Measurements from ENCODE around the gene LIG1. TPM values are rescaled to one million over a fixed set of nuclear protein-coding genes. Genes with fewer than 3 reads are reported as not detected.

LIG1 gene
- total and polyA plus RNA-seq, 9 of the 15 experiments (the other 6 are each of a cell fraction or from before 2014, with no cell fraction given), result 9.6 to 114 (median 71.1) TPM

DNA sequence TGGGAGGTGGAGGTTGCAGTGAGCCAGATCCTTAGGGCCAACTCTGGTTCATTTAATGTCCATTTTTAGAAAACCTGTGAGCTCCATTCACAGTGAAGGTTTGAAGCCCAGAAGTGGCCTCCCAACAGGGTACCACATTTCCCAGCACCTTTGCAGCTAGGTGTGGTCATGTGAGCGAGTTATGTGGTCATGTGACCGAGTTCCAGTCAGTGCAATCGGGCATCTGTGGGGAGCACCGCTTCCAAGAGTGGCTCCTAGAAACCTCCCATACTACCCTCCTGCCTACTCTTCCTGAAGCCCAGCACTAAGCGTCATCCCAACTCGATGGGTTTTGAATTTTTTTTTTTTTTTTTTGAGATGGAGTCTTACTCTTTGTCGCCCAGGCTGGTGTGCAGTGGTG is 58.9 kb downstream of the LIG1 start:
- Histone ChIP-seq H3K4me3 (no peak overlapping the region), H3K27me3 (ENCODE audit: control insufficient read depth in 2 of 2, insufficient read depth in 2 of 2, low read length in 2 of 2) (no peaks in the 10 kb centered on the region), H3K9me3 (replicated peaks; ENCODE audit: control insufficient read depth, insufficient read depth, low read depth, low read length) (no peaks in the 10 kb centered on the region), H4K20me1 (replicated peaks; ENCODE audit: control insufficient read depth, insufficient read depth, low read length) (no peaks in the 10 kb centered on the region), H3K79me2 (ENCODE audit: control insufficient read depth, insufficient read depth, low read length) (no peaks in the 10 kb centered on the region), H3K4me1 (replicated peaks in 1 of 2; ENCODE audit: control insufficient read depth in 2 of 2, insufficient read depth in 2 of 2, low read length in 2 of 2) (peaks cover 8 to 13% of the 10 kb centered on the region in 2 experiments; a peak in 4 of 5 replicates), H3K9ac (ENCODE audit: insufficient read depth in 1 of 2, low read depth in 2 of 2, low read length in 2 of 2) (no peak overlapping the region), H3K9me1 (ENCODE audit: control insufficient read depth, insufficient read depth, low read length) (no peaks in the 10 kb centered on the region), H2AFZ (ENCODE audit: low read depth, low read length) (0 out of 2 replicates have a peak overlapping the region, but pooled peaks have one; percentile 7), H3K4me2 (ENCODE audit: insufficient read depth, low read length) (no peak overlapping the region; the same call in 1 of the 2 replicates), H3K36me3 (ENCODE audit: control insufficient read depth, insufficient read depth, low read length) (peaks cover 9% of the 10 kb centered on the region; the same call in 1 of the 3 replicates), H3K27ac (ENCODE audit: extremely low read depth, low read depth, low read length) (no peak overlapping the region)
- POLR2A ChIA-PET, result interaction anchor here (0.6 to 1.8 kb wide), 6 partner anchors 8 to 145 kb away, joined by 3 to 8 read pairs (median 4); no protein-coding TSS in a partner anchor
- in situ Hi-C loops (cut with MboI), result loop anchor here (25.0 kb wide), 1 partner anchor 2001 kb away; no protein-coding TSS in a partner anchor
- CTCF ChIA-PET (ENCODE audit: low intra/inter-chr PET ratio), result interaction anchor here (1.5 kb wide), 1 partner anchor 148 kb away, joined by 4 read pairs; no protein-coding TSS in a partner anchor
- no peak for DNase-seq (ENCODE audit: extremely low read depth in 1 of 4, low spot score in 3 of 4)
- FAIRE-seq, result no peak
- WGBS (ENCODE audit: insufficient coverage, low coverage, missing lambda C conversion rate), result 53% methylated on average over 7 of the region's 7 CpGs
- intact Hi-C loops (cut with micrococcal nuclease), result no loop called here
- ATAC-seq, result no peak
- BruUV-seq (replicated peaks), result no TSS peak
- no peak for TF ChIP-seq ARID3B (CRISPR knock-in tag; IDR thresholded peaks at IDR 0.05; ENCODE audit: borderline replicate concordance)
- no peak for TF ChIP-seq KAT7 (CRISPR knock-in tag; IDR thresholded peaks at IDR 0.05; ENCODE audit: borderline replicate concordance)
- TF ChIP-seq NBN (IDR thresholded peaks at IDR 0.05; ENCODE audit: low read depth), result no peak
- TF ChIP-seq RUNX1 (IDR thresholded peaks at IDR 0.05; ENCODE audit: low read depth), result no peak
- TF ChIP-seq ZBTB17 (CRISPR knock-in tag; IDR thresholded peaks at IDR 0.05), result no peak
- no peak for TF ChIP-seq ATF2 (CRISPR knock-in tag; IDR thresholded peaks at IDR 0.05)
- TF ChIP-seq ELF4 (CRISPR knock-in tag; IDR thresholded peaks at IDR 0.05), result no peak
- peak; percentile 85 for TF ChIP-seq RAD51 (IDR thresholded peaks at IDR 0.05; ENCODE audit: borderline replicate concordance, low read depth)
- TF ChIP-seq DDX20 (tag; IDR thresholded peaks at IDR 0.05; ENCODE audit: low read depth), result no peak
- no peak for TF ChIP-seq MEF2D (tag; conservative IDR thresholded peaks at IDR 0.05; ENCODE audit: low read depth)
- TF ChIP-seq, protein P1, sequence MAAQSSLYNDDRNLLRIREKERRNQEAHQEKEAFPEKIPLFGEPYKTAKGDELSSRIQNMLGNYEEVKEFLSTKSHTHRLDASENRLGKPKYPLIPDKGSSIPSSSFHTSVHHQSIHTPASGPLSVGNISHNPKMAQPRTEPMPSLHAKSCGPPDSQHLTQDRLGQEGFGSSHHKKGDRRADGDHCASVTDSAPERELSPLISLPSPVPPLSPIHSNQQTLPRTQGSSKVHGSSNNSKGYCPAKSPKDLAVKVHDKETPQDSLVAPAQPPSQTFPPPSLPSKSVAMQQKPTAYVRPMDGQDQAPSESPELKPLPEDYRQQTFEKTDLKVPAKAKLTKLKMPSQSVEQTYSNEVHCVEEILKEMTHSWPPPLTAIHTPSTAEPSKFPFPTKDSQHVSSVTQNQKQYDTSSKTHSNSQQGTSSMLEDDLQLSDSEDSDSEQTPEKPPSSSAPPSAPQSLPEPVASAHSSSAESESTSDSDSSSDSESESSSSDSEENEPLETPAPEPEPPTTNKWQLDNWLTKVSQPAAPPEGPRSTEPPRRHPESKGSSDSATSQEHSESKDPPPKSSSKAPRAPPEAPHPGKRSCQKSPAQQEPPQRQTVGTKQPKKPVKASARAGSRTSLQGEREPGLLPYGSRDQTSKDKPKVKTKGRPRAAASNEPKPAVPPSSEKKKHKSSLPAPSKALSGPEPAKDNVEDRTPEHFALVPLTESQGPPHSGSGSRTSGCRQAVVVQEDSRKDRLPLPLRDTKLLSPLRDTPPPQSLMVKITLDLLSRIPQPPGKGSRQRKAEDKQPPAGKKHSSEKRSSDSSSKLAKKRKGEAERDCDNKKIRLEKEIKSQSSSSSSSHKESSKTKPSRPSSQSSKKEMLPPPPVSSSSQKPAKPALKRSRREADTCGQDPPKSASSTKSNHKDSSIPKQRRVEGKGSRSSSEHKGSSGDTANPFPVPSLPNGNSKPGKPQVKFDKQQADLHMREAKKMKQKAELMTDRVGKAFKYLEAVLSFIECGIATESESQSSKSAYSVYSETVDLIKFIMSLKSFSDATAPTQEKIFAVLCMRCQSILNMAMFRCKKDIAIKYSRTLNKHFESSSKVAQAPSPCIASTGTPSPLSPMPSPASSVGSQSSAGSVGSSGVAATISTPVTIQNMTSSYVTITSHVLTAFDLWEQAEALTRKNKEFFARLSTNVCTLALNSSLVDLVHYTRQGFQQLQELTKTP (IDR thresholded peaks at IDR 0.05; ENCODE audit: low read depth in 1 of 2, partially characterized antibody in 2 of 2), result no peak
- TF ChIP-seq TARDBP (IDR thresholded peaks at IDR 0.05), result no peak
- TF ChIP-seq, protein P2, sequence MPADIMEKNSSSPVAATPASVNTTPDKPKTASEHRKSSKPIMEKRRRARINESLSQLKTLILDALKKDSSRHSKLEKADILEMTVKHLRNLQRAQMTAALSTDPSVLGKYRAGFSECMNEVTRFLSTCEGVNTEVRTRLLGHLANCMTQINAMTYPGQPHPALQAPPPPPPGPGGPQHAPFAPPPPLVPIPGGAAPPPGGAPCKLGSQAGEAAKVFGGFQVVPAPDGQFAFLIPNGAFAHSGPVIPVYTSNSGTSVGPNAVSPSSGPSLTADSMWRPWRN (IDR thresholded peaks at IDR 0.05; ENCODE audit: low read depth), result no peak
- TF ChIP-seq CBFA2T2 (conservative IDR thresholded peaks at IDR 0.05), result peak; percentile 63
- TF ChIP-seq NELFE (IDR thresholded peaks at IDR 0.05; ENCODE audit: insufficient read depth, insufficient read length), result no peak
- TF ChIP-seq XRCC3 (IDR thresholded peaks at IDR 0.05), result no peak

Data from K562 (cell line).